Right ventricle myocardium inferior (tissue), 1 donor: ENCODE data around the gene FAM13B. TPM values are rescaled to one million over a fixed set of nuclear protein-coding genes. Genes with fewer than 3 reads are reported as not detected.

ENCODE experiments used
- total RNA-seq: library from RNA; stranded (reverse); fragmentation: NEBNext Ultra II Directional; extraction: Animal tissue kit (Norgen Biotek cat#: 25700); gene quantifications from one replicate; pipeline ENCODE4 v1.2.1, GENCODE V29; 2021
- donor health status: DM: no; HTN: yes; CAD: no; lungs with severe emphysema.

The FAM13B gene
- total RNA-seq, 1 donor from 2014 or later = 22.6 TPM

Other genes starting within 250 kb of the FAM13B start
- gene MYOT, start 165.2 kb downstream of the FAM13B start, total RNA-seq = 22.4 TPM
- gene PKD2L2, start 143.6 kb downstream of the FAM13B start, total RNA-seq = 0.81 TPM
- not detected for gene WNT8A, start 51.0 kb upstream of the FAM13B start, total RNA-seq
- gene NME5, start 106.3 kb upstream of the FAM13B start, total RNA-seq = 3.9 TPM
- 25.8 TPM for gene BRD8, start 145.6 kb upstream of the FAM13B start, total RNA-seq
- 0.84 TPM for gene KIF20A, start 146.0 kb upstream of the FAM13B start, total RNA-seq
- 16.0 TPM for gene CDC23, start 180.2 kb upstream of the FAM13B start, total RNA-seq
- 1.4 TPM for gene GFRA3, start 241.5 kb upstream of the FAM13B start, total RNA-seq